Keratinocyte (primary cell): ENCODE measurements around the gene C2orf49. TPM values are rescaled to one million over a fixed set of nuclear protein-coding genes. Genes with fewer than 3 reads are reported as not detected.

Experiments
- DNase-seq: peaks from one replicate; pipeline ENCODE4 v3.0.0-alpha.2; 2011; ENCODE audit warnings: low read depth, missing footprints, low spot score
- FAIRE-seq: peaks from 2 replicates; lab custom pipeline; 2011; peaks lifted over from hg19 to GRCh38; lab: Jason Lieb, UNC
- H2AFZ ChIP-seq: 2 replicates; pipeline ENCODE4 v1.6.0; 2012; ENCODE audit warnings: low read length, control low read depth, inconsistent platforms; ENCODE audit not compliant: control insufficient read depth
- H3K27ac ChIP-seq: 2 replicates; pipeline ENCODE4 v1.5.1; 2011; ENCODE audit warnings: low read length; ENCODE audit not compliant: control insufficient read depth, insufficient read depth
- H3K27me3 ChIP-seq: 3 replicates; pipeline ENCODE4 v1.6.0; 2011; ENCODE audit warnings: low read length; ENCODE audit not compliant: control insufficient read depth, insufficient read depth; ENCODE audit errors: extremely low read depth
- H3K36me3 ChIP-seq, 2 experiments: 2 replicates in 1 of 2; 3 replicates in 1 of 2; pipeline ENCODE4 v1.5.1; 2011; ENCODE audit warnings: low read length in 2 of 2, mild to moderate bottlenecking in 1 of 2; ENCODE audit not compliant: control insufficient read depth in 2 of 2, insufficient read depth in 2 of 2; ENCODE audit errors: extremely low read depth in 1 of 2
- H3K4me1 ChIP-seq: 3 replicates; pipeline ENCODE4 v1.5.1; 2011; ENCODE audit warnings: low read length; ENCODE audit not compliant: control insufficient read depth, insufficient read depth; ENCODE audit errors: extremely low read depth
- H3K4me2 ChIP-seq: 3 replicates; pipeline ENCODE4 v1.6.0; 2011; ENCODE audit warnings: low read depth, low read length; ENCODE audit not compliant: control insufficient read depth, insufficient read depth; ENCODE audit errors: extremely low read depth
- H3K4me3 ChIP-seq, 3 experiments: fragments of 200-600 bp in 1 of 3; sonication (generic) in 1 of 3; 2 replicates in 2 of 3; 3 replicates in 1 of 3; pipeline ENCODE4 v1.5.1; 2011 to 2016; ENCODE audit warnings: low read length in 3 of 3, mild to moderate bottlenecking in 3 of 3, control low read depth in 2 of 3, inconsistent platforms in 1 of 3, low read depth in 1 of 3, mixed read lengths in 1 of 3, mixed run types in 1 of 3, moderate library complexity in 1 of 3; ENCODE audit not compliant: control insufficient read depth in 2 of 3, insufficient read depth in 2 of 3; ENCODE audit errors: extremely low read depth in 1 of 3
- H3K79me2 ChIP-seq: 2 replicates; pipeline ENCODE4 v1.6.0; 2012; ENCODE audit warnings: low read length; ENCODE audit not compliant: control insufficient read depth, insufficient read depth
- H3K9ac ChIP-seq: 3 replicates; pipeline ENCODE4 v1.6.0; 2011; ENCODE audit warnings: low read length; ENCODE audit not compliant: control insufficient read depth, insufficient read depth; ENCODE audit errors: extremely low read depth
- H3K9me1 ChIP-seq: 3 replicates; pipeline ENCODE4 v1.6.0; 2011; ENCODE audit warnings: low read length; ENCODE audit not compliant: control insufficient read depth, insufficient read depth; ENCODE audit errors: extremely low read depth
- H3K9me3 ChIP-seq: 2 replicates; pipeline ENCODE4 v1.5.1; 2012; ENCODE audit warnings: low read depth, low read length; ENCODE audit not compliant: control insufficient read depth
- H4K20me1 ChIP-seq: 3 replicates; pipeline ENCODE4 v1.6.0; 2011; ENCODE audit warnings: low read length; ENCODE audit not compliant: control insufficient read depth, insufficient read depth; ENCODE audit errors: extremely low read depth
- EZH2 ChIP-seq: IDR thresholded peaks from one replicate; pipeline ENCODE4 v1.6.1; 2012; ENCODE audit warnings: inconsistent platforms, mild to moderate bottlenecking, low read length, moderate library complexity
- dilution Hi-C: fragments of 300-500 bp; cut with MboI; formaldehyde crosslinking; loops from one replicate; pipeline ENCODE4 v1.7.0; 2020; ENCODE audit warnings: low sequenced_read_pairs; ENCODE audit not compliant: extremely low pct_ligation_motif_present
- polyA plus RNA-seq, 5 experiments: library from polyadenylated mRNA; depleted of rRNA in 3 of 5; stranded (reverse) in 3 of 5; stranded (forward) in 1 of 5; unstranded in 1 of 5; fragments of >200 nt; gene quantifications; 1 replicate in 1 of 5; 2 replicates in 3 of 5; 3 replicates in 1 of 5; pipeline versions ENCODE4 v1.2.1 to v1.2.3, GENCODE V29; 2011 to 2012; ENCODE audit warnings: missing spikeins in 2 of 5, low read depth in 1 of 5, low replicate concordance in 1 of 5
- TF ChIP-seq, protein P1 (sequence below), 3 experiments: IDR thresholded peaks in 1 of 3; conservative IDR thresholded peaks in 1 of 3; optimal IDR thresholded peaks in 1 of 3; 2 replicates in 2 of 3; 3 replicates in 1 of 3; pipeline versions ENCODE3 to v1.5.1; 2011; ENCODE audit warnings: low read length in 3 of 3, mild to moderate bottlenecking in 3 of 3, moderate library complexity in 2 of 3, control low read depth in 1 of 3, inconsistent platforms in 1 of 3; ENCODE audit not compliant: insufficient read depth in 2 of 3; ENCODE audit errors: extremely low read depth in 1 of 3

The C2orf49 gene
- polyA plus RNA-seq, 1 donor (not counting 4 experiments of a cell fraction or from before 2014, with no cell fraction given): 19.4 TPM

DNA sequence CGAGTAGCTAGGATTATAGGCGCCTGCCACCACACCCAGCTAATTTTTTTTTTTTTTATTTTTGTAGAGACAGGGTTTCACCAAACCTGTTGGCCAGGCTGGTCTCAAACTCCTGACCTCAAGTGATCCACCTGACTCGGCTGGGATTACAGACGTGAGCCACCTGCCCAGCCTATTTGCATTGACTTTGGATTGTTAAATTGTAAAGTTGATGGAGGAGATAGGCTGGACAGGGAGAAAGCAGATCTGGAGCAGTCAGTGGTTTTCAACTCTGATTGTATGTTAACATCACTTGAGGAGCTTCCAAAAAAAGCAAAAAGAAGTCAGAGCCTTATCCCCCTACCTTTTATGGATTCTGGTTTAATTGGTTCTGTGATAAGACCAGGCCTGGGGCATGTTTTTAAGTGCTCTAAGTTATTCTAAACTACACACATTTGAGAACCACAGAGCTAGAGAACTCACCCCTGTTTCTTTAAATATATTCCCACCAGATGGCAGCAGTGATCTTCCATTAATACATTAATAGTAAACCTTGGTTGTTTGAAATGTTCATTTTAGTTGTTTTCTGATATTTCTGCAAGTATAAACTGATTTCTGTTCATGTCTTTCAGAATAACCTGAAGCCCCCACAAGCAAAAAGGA, 7.5 kb downstream of the C2orf49 start:
- peaks cover 14% of the 10 kb centered on the region for H3K79me2 ChIP-seq
- no peaks in the 10 kb centered on the region for H4K20me1 ChIP-seq
- no peak overlapping the region for H3K9ac ChIP-seq
- TF ChIP-seq EZH2: no peak
- TF ChIP-seq, protein P1, sequence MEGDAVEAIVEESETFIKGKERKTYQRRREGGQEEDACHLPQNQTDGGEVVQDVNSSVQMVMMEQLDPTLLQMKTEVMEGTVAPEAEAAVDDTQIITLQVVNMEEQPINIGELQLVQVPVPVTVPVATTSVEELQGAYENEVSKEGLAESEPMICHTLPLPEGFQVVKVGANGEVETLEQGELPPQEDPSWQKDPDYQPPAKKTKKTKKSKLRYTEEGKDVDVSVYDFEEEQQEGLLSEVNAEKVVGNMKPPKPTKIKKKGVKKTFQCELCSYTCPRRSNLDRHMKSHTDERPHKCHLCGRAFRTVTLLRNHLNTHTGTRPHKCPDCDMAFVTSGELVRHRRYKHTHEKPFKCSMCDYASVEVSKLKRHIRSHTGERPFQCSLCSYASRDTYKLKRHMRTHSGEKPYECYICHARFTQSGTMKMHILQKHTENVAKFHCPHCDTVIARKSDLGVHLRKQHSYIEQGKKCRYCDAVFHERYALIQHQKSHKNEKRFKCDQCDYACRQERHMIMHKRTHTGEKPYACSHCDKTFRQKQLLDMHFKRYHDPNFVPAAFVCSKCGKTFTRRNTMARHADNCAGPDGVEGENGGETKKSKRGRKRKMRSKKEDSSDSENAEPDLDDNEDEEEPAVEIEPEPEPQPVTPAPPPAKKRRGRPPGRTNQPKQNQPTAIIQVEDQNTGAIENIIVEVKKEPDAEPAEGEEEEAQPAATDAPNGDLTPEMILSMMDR (optimal IDR thresholded peaks at IDR 0.05 in 1 of 3, IDR thresholded peaks at IDR 0.05 in 1 of 3, conservative IDR thresholded peaks at IDR 0.05 in 1 of 3; ENCODE audit: extremely low read depth in 1 of 3, insufficient read depth in 2 of 3, low read length in 3 of 3): no peak
- no peaks in the 10 kb centered on the region for H3K9me1 ChIP-seq
- H3K9me3 ChIP-seq: no peaks in the 10 kb centered on the region
- no peak overlapping the region for H3K27ac ChIP-seq
- dilution Hi-C loops: no loop called here
- FAIRE-seq (no peak), DNase-seq (no peak)
- H3K36me3 ChIP-seq: peaks cover 24 to 34% of the 10 kb centered on the region in 2 experiments
- no peak overlapping the region for H3K4me3 ChIP-seq
- no peak overlapping the region for H2AFZ ChIP-seq
- no peaks in the 10 kb centered on the region for H3K27me3 ChIP-seq
- no peak overlapping the region for H3K4me2 ChIP-seq
- H3K4me1 ChIP-seq: no peaks in the 10 kb centered on the region

DNA sequence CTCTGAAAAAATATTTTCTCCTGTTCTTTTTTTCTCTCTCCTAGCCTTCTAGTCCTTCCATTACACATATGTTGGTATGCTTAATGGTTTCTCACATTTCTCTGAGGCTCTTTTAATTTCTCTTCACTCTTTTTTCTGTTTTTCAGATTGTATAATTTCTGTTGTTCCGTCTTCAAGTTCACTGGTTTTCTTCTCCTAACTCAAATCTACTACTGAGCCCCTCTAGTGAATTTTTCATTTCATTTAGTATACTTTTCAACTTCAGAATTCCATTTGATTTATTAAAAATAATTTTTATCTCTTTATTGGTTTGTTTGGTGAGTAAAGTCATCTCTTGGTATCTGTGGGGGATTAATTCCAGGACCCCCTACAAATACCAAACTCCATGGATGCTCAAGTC, 19.8 kb downstream of the C2orf49 start:
- Histone ChIP-seq H3K9me3 (no peaks in the 10 kb centered on the region), H3K4me2 (no peak overlapping the region), H3K27me3 (no peaks in the 10 kb centered on the region), H3K4me1 (no peaks in the 10 kb centered on the region), H4K20me1 (no peaks in the 10 kb centered on the region), H3K9ac (no peak overlapping the region), H2AFZ (no peak overlapping the region), H3K36me3 (peaks cover 19 to 24% of the 10 kb centered on the region in 2 experiments), H3K4me3 (no peak overlapping the region), H3K79me2 (no peaks in the 10 kb centered on the region), H3K9me1 (no peaks in the 10 kb centered on the region), H3K27ac (no peak overlapping the region)
- DNase-seq (no peak), FAIRE-seq (no peak)
- TF ChIP-seq, protein P1 (optimal IDR thresholded peaks at IDR 0.05 in 1 of 3, IDR thresholded peaks at IDR 0.05 in 1 of 3, conservative IDR thresholded peaks at IDR 0.05 in 1 of 3; ENCODE audit: extremely low read depth in 1 of 3, insufficient read depth in 2 of 3, low read length in 3 of 3): no peak
- TF ChIP-seq EZH2: no peak
- dilution Hi-C loops: no loop called here
